Loucy (cell line): ENCODE measurements around the gene SSUH2.

Source experiments
- H2AFZ ChIP-seq: fragments of 200-600 bp; sonication (generic); 2 replicates; pipeline ENCODE4 v1.6.0; 2016; ENCODE audit warnings: antibody characterized with exemption, mild to moderate bottlenecking, low read length, moderate library complexity
- H3F3A ChIP-seq: fragments of 200-600 bp; 2 replicates; pipeline ENCODE4 v1.6.0; 2016; ENCODE audit warnings: antibody characterized with exemption, low read depth, mild to moderate bottlenecking
- H3K27me3 ChIP-seq: fragments of 200-600 bp; sonication (generic); 2 replicates; pipeline ENCODE4 v1.6.1; 2014; ENCODE audit warnings: low read length, mild to moderate bottlenecking; ENCODE audit not compliant: insufficient read depth, poor library complexity, severe bottlenecking
- H3K36me3 ChIP-seq: fragments of 200-600 bp; sonication (generic); 2 replicates; pipeline ENCODE4 v1.6.1; 2016; ENCODE audit warnings: low read length; ENCODE audit not compliant: insufficient read depth
- H3K4me1 ChIP-seq: fragments of 200-600 bp; sonication (generic); 2 replicates; pipeline ENCODE4 v1.5.1; 2014; ENCODE audit warnings: low read length, mild to moderate bottlenecking; ENCODE audit not compliant: insufficient read depth, poor library complexity, severe bottlenecking
- H3K4me2 ChIP-seq: fragments of 200-600 bp; sonication (generic); 2 replicates; pipeline ENCODE4 v1.6.0; 2014; ENCODE audit warnings: antibody characterized with exemption, low read length, low read depth, mild to moderate bottlenecking; ENCODE audit not compliant: poor library complexity, severe bottlenecking
- H3K4me3 ChIP-seq: fragments of 200-600 bp; sonication (generic); 2 replicates; pipeline ENCODE4 v1.5.1; 2014; ENCODE audit warnings: low read length, mild to moderate bottlenecking, mixed read lengths; ENCODE audit not compliant: poor library complexity, severe bottlenecking
- H3K79me2 ChIP-seq: fragments of 200-600 bp; sonication (generic); 2 replicates; pipeline ENCODE4 v1.6.1; 2014; ENCODE audit warnings: low read length; ENCODE audit not compliant: insufficient read depth
- H3K9ac ChIP-seq: fragments of 200-600 bp; sonication (generic); 2 replicates; pipeline ENCODE4 v1.6.0; 2014; ENCODE audit warnings: mild to moderate bottlenecking, low read depth, low read length, moderate library complexity; ENCODE audit not compliant: poor library complexity, severe bottlenecking
- H3K9me2 ChIP-seq: fragments of 200-600 bp; sonication (generic); replicated peaks from 2 replicates; pipeline ENCODE4 v1.6.1; 2016; ENCODE audit warnings: low read depth, low read length, mixed read lengths
- H3K9me3 ChIP-seq: fragments of 200-600 bp; sonication (generic); 2 replicates; pipeline ENCODE4 v1.6.1; 2014; ENCODE audit warnings: mild to moderate bottlenecking, antibody characterized with exemption, low read length, low read depth; ENCODE audit not compliant: insufficient read depth
- H4K20me1 ChIP-seq: fragments of 200-600 bp; sonication (generic); 2 replicates; pipeline ENCODE4 v1.6.0; 2014; ENCODE audit warnings: antibody characterized with exemption, low read length, mild to moderate bottlenecking; ENCODE audit not compliant: insufficient read depth, poor library complexity, severe bottlenecking
- EZH2phosphoT487 ChIP-seq: fragments of 200-600 bp; IDR thresholded peaks from 2 replicates; pipeline ENCODE4 v1.6.1; 2018; ENCODE audit warnings: antibody characterized with exemption, mild to moderate bottlenecking, moderate library complexity, borderline replicate concordance
- TF ChIP-seq, protein P1 (sequence below): fragments of 200-600 bp; sonication (generic); conservative IDR thresholded peaks from 2 replicates; pipeline ENCODE4 v1.5.1; 2014; ENCODE audit warnings: mild to moderate bottlenecking, antibody characterized with exemption, low read length

Gene SSUH2

DNA sequence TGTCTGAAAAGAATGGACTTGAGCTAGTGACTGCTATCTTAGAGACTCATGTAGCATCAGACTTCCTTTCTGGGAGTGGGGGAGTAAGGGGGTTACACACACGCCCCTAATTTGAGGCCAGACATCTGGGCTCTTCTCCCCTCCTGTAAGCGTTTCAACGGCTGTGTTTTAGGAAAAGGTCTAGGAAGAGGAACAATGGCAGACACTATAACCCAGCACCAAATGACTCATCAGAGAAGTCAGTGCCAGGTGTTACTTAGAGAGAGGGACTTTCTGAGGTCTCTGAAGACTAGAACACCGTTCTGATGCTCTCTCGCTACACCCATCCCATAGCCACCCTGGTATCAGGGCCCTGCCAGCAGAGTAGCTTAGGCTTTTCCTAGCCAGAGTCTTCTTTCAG lies 65.5 kb downstream of the SSUH2 start:
- Histone ChIP-seq H3K4me1 (no peaks in the 10 kb centered on the region), H2AFZ (no peak overlapping the region), H3K9me2 (no peaks in the 10 kb centered on the region), H3K9me3 (no peaks in the 10 kb centered on the region), H3K4me3 (no peak overlapping the region), H3K36me3 (no peaks in the 10 kb centered on the region), H3K4me2 (no peak overlapping the region), H3K9ac (no peak overlapping the region), H4K20me1 (no peaks in the 10 kb centered on the region), H3F3A (no peaks in the 10 kb centered on the region), H3K27me3 (no peaks in the 10 kb centered on the region), H3K79me2 (no peaks in the 10 kb centered on the region)
- no peak for TF ChIP-seq EZH2phosphoT487
- TF ChIP-seq, protein P1, sequence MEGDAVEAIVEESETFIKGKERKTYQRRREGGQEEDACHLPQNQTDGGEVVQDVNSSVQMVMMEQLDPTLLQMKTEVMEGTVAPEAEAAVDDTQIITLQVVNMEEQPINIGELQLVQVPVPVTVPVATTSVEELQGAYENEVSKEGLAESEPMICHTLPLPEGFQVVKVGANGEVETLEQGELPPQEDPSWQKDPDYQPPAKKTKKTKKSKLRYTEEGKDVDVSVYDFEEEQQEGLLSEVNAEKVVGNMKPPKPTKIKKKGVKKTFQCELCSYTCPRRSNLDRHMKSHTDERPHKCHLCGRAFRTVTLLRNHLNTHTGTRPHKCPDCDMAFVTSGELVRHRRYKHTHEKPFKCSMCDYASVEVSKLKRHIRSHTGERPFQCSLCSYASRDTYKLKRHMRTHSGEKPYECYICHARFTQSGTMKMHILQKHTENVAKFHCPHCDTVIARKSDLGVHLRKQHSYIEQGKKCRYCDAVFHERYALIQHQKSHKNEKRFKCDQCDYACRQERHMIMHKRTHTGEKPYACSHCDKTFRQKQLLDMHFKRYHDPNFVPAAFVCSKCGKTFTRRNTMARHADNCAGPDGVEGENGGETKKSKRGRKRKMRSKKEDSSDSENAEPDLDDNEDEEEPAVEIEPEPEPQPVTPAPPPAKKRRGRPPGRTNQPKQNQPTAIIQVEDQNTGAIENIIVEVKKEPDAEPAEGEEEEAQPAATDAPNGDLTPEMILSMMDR: no peak

- Histone ChIP-seq H4K20me1 (no peaks in the 10 kb centered on the region), H3K4me1 (no peaks in the 10 kb centered on the region), H3K9ac (no peak overlapping the region), H2AFZ (no peak overlapping the region), H3K79me2 (no peaks in the 10 kb centered on the region), H3K27me3 (no peaks in the 10 kb centered on the region), H3F3A (no peaks in the 10 kb centered on the region), H3K36me3 (no peaks in the 10 kb centered on the region), H3K9me2 (no peaks in the 10 kb centered on the region), H3K9me3 (no peaks in the 10 kb centered on the region), H3K4me2 (no peak overlapping the region), H3K4me3 (no peak overlapping the region)
- TF ChIP-seq, protein P1: no peak
- TF ChIP-seq EZH2phosphoT487: no peak
Observed at GRCh38 chr3:8578282-8578681, 66.3 kb downstream of the SSUH2 start.

DNA sequence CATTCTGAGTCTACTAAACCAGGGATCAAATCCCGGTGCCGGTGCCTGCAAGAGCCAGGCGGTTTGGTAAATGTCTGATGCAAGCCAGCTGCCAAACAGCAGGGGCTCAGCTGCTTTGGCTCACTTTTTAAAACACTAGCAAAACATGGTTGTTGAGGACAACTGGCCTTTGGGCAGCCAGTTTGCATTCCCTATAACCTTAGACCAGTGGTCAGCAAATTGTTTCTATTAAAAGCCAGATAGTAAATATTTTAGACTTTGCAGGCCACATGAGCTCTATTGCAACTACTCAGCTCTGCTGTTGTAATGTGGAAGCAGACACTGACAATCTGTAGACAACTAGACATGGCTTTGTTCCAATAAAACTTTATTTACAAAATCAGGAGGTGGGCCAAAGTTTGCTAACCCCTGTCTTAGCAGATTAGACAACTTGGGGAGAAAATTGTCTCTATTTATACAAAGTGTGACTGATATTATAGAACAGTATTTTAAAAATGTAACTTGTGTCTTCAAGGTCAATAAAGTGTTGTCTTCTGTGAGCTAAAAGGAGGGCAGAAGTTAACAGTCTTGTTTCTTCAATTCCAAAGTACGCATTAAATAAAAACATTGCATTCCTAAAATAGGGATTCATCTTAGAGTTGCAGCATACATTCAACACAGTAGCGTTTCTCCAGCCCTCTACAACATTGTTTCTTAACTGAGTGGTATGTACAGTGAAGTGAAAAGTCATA lies 67.6 kb downstream of the SSUH2 start:
- Histone ChIP-seq H3K79me2 (no peaks in the 10 kb centered on the region), H3K9me3 (no peaks in the 10 kb centered on the region), H3K36me3 (no peaks in the 10 kb centered on the region), H3K4me2 (no peak overlapping the region), H3F3A (no peaks in the 10 kb centered on the region), H4K20me1 (no peaks in the 10 kb centered on the region), H3K9me2 (no peaks in the 10 kb centered on the region), H3K4me3 (no peak overlapping the region), H3K4me1 (no peaks in the 10 kb centered on the region), H2AFZ (no peak overlapping the region), H3K27me3 (no peaks in the 10 kb centered on the region), H3K9ac (no peak overlapping the region)
- TF ChIP-seq, protein P1: no peak
- no peak for TF ChIP-seq EZH2phosphoT487
